ENCODE measurements around the gene ZNF263.

Gene ZNF263

GRCh38 chr16:3281222-3281820 lies 2.0 kb upstream of the ZNF263 start:
- Histone ChIP-seq H3K4me2 (ENCODE audit: insufficient read depth, low read length) (peak overlapping the region; percentile 94), H3K4me3 (ENCODE audit: low read depth in 1 of 2, low read length in 2 of 2) (peak overlapping the region in 1 of 2 experiments; percentile 90; a peak in 2 of 4 replicates), H3K9ac (ENCODE audit: low read depth, low read length) (peak overlapping the region; percentile 89), H3K36me3 (ENCODE audit: insufficient read depth, low read length) (peaks cover 27% of the 10 kb centered on the region), H4K20me1 (ENCODE audit: insufficient read depth, low read length) (peaks cover 26% of the 10 kb centered on the region), H2AFZ (ENCODE audit: low read depth, low read length) (no peak overlapping the region), H3K9me3 (ENCODE audit: insufficient read depth, low read length, severe bottlenecking) (no peaks in the 10 kb centered on the region), H3K79me2 (ENCODE audit: insufficient read depth, low read length) (peaks cover 34% of the 10 kb centered on the region), H3K27me3 (ENCODE audit: insufficient read depth, low read length, poor library complexity) (no peaks in the 10 kb centered on the region), H3K27ac (ENCODE audit: low read length) (no peak overlapping the region), H3K4me1 (ENCODE audit: insufficient read depth, low read length) (peaks cover 38% of the 10 kb centered on the region)
- no peak for TF ChIP-seq CTCF (IDR thresholded peaks at IDR 0.05; ENCODE audit: borderline replicate concordance, extremely low read depth, low read length, poor library complexity, severe bottlenecking)
- no peak for TF ChIP-seq EZH2 (IDR thresholded peaks at IDR 0.05; ENCODE audit: borderline replicate concordance, low read depth, low read length, severe bottlenecking)
- DNase-seq (no peak), ATAC-seq (ENCODE audit: insufficient read depth, low read depth) (no peak)

GRCh38 chr16:3282103-3282729 lies 1.1 kb upstream of the ZNF263 start:
- Histone ChIP-seq H4K20me1 (ENCODE audit: insufficient read depth, low read length) (peaks cover 26% of the 10 kb centered on the region), H3K4me2 (ENCODE audit: insufficient read depth, low read length) (peak overlapping the region; percentile 94), H3K79me2 (ENCODE audit: insufficient read depth, low read length) (peaks cover 42% of the 10 kb centered on the region), H3K9me3 (ENCODE audit: insufficient read depth, low read length, severe bottlenecking) (no peaks in the 10 kb centered on the region), H3K36me3 (ENCODE audit: insufficient read depth, low read length) (peaks cover 35% of the 10 kb centered on the region), H3K27me3 (ENCODE audit: insufficient read depth, low read length, poor library complexity) (no peaks in the 10 kb centered on the region), H3K9ac (ENCODE audit: low read depth, low read length) (peak overlapping the region; percentile 89), H2AFZ (ENCODE audit: low read depth, low read length) (peak overlapping the region; percentile 85), H3K4me3 (ENCODE audit: low read depth in 1 of 2, low read length in 2 of 2) (peak overlapping the region; percentile 50 to 90), H3K4me1 (ENCODE audit: insufficient read depth, low read length) (peaks cover 40% of the 10 kb centered on the region), H3K27ac (ENCODE audit: low read length) (peak overlapping the region; percentile 96)
- peak; percentile 20 for TF ChIP-seq CTCF (IDR thresholded peaks at IDR 0.05; ENCODE audit: borderline replicate concordance, extremely low read depth, low read length, poor library complexity, severe bottlenecking)
- TF ChIP-seq EZH2 (IDR thresholded peaks at IDR 0.05; ENCODE audit: borderline replicate concordance, low read depth, low read length, severe bottlenecking): no peak
- ATAC-seq (ENCODE audit: insufficient read depth, low read depth) (peak; percentile 52), DNase-seq (no peak)

- peak overlapping the region; percentile 89 for H3K9ac ChIP-seq (ENCODE audit: low read depth, low read length)
- peaks cover 47% of the 10 kb centered on the region for H3K36me3 ChIP-seq (ENCODE audit: insufficient read depth, low read length)
- ATAC-seq (ENCODE audit: insufficient read depth, low read depth) (no peak), DNase-seq (peak; percentile 13)
- no peak for TF ChIP-seq EZH2 (IDR thresholded peaks at IDR 0.05; ENCODE audit: borderline replicate concordance, low read depth, low read length, severe bottlenecking)
- TF ChIP-seq CTCF (IDR thresholded peaks at IDR 0.05; ENCODE audit: borderline replicate concordance, extremely low read depth, low read length, poor library complexity, severe bottlenecking): no peak
- H3K4me3 ChIP-seq (ENCODE audit: low read depth in 1 of 2, low read length in 2 of 2): peak overlapping the region; percentile 68 to 90
- H3K4me2 ChIP-seq (ENCODE audit: insufficient read depth, low read length): peak overlapping the region; percentile 94
- peaks cover 29% of the 10 kb centered on the region for H4K20me1 ChIP-seq (ENCODE audit: insufficient read depth, low read length)
- H3K27me3 ChIP-seq (ENCODE audit: insufficient read depth, low read length, poor library complexity): no peaks in the 10 kb centered on the region
- H2AFZ ChIP-seq (ENCODE audit: low read depth, low read length): peak overlapping the region; percentile 76
- peaks cover 40% of the 10 kb centered on the region for H3K4me1 ChIP-seq (ENCODE audit: insufficient read depth, low read length)
- H3K27ac ChIP-seq (ENCODE audit: low read length): peak overlapping the region; percentile 73
- peaks cover 2% of the 10 kb centered on the region for H3K9me3 ChIP-seq (ENCODE audit: insufficient read depth, low read length, severe bottlenecking)
- peaks cover 55% of the 10 kb centered on the region for H3K79me2 ChIP-seq (ENCODE audit: insufficient read depth, low read length)
Observed at GRCh38 chr16:3283543-3284447, 504 bp downstream of the ZNF263 start.
